Activated CD4-positive, alpha-beta T cell treated with anti-CD3 and anti-CD28 coated beads for 1 hour (primary cell): ENCODE measurements around the gene SPACA6.

Experiments used
- DNase-seq: peaks from one replicate; pipeline ENCODE4 v3.0.0-alpha.2; 2020

SPACA6 gene

DNA sequence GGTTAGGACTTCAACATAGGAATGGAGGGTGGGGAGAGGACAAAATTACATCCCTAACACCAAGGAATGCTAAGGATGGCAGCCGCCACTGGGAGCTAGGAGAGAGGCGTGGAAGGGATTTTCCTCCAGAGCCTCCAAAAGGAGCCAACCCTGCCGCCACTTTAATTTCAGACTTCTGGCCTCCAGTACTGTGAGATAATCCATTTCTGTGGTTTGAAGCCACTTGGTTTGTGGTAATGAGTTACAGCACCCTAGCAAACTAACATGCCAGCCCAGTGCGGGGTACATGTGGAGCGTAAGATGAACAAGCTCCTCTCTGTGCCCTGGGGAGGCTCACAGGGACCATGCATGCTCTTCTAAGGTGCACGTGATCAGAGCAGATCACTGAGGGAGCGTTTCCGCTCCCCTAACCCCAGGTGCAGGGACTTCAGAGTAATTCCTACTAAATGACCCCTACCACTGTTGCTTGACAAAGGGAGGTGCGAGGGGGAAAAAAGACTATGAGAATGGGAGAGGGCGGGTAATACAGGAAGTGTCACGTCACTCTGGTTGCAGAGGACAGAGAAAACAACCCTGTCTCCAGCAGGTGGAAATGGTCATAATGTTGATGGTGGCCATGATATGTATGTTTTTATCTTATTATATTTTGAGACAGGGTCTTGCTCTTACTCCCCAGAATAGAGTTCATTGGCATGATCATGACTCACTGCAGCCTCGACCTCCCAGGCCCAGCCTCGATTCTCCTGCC is 46.5 kb downstream of the SPACA6 start:
- no peak for DNase-seq

DNA sequence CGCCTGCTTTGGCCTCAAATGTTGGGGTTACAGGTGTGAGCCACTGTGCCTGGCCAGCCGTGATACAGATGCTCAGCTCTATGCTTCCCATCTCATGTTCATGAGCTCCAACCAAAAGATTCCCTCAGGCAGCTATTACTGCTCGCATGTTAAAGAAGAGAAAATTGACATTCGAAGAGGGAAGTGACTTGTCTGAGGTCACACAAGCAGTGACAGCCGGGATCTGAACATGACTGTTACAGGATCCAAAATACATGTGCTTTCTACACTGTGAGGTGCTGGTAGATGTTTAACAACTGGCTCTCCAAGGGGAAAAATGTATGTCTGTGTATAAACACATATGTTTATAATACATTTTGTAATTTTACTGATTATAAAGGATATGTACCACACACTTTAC is 47.2 kb downstream of the SPACA6 start:
- DNase-seq = no peak

DNA sequence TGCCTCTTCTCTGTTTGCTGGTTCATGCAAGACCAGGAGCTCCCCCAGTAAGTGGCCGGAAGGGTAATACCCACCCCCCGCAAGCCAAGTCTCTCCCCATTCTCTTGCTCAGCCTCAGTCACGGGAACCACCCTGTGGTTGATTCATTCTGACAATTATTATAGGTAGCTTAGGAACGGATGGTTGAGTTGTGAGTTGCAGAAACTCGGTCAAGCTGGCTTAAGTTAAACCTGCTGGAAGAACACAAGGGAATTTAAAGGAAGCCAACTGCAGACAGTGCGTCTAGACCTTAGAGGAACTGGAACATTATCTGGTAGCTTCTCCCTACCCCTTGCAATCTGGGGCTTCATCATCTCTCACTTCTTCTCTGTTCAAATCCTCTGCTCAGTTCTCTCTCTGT is 49.7 kb downstream of the SPACA6 start:
- DNase-seq = no peak

DNA sequence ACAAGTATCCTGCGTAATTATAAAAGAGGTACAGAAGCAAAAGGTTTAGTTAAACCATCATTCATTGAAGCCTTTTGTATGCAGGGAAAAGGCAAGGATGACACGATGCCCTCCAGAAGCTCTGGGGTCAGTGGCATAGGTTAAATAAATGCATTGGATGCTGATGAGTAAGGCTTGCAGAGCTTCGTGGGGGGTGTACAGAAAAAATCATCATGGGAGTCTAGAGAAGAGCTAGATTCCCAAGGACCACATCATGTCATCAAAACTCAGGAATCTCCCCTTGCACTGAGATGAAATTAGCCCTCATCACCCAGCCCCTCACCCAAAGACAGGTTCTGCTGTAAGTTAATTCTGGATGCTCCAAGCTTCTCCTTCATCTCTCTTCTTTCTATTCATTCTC is 50.3 kb downstream of the SPACA6 start:
- no peak for DNase-seq

DNA sequence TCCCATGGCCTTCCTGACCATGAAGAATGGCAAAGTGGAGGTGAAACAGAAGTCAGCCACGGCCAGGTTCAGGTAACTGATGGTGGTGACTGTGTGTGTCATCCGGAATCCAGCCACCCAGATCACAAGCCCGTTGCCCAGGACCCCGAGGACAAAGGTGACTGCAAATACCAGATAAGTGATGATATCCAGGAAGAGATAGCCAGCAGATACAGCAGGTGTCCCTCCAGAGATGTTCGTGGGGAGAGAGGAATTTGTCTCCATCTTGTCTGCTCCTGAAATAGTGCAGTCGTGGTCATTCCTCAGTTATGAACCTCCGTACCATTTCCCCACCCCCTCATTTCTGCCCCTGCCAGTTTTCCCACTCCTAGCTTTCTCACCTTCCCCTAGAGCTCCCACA is 53.6 kb downstream of the SPACA6 start:
- DNase-seq = no peak

DNA sequence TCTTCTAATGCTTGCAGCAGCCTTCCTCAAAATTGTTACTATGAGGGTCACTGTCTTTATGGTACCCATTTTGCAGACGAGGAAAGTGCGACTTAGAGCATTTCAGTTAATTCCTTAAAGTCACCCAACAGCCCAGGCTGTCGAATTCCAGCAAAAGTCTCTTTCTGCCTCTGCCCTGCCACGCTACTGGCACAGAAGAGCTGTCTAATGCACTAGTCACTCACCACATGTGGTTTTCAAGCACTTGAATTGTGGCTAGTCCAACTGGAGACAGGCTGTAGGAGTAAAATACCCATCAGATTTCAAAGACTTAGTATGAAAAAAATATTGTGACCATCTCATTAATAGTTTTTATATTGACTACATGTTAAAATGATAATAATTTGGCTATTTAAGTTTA is 56.8 kb downstream of the SPACA6 start:
- DNase-seq = no peak

DNA sequence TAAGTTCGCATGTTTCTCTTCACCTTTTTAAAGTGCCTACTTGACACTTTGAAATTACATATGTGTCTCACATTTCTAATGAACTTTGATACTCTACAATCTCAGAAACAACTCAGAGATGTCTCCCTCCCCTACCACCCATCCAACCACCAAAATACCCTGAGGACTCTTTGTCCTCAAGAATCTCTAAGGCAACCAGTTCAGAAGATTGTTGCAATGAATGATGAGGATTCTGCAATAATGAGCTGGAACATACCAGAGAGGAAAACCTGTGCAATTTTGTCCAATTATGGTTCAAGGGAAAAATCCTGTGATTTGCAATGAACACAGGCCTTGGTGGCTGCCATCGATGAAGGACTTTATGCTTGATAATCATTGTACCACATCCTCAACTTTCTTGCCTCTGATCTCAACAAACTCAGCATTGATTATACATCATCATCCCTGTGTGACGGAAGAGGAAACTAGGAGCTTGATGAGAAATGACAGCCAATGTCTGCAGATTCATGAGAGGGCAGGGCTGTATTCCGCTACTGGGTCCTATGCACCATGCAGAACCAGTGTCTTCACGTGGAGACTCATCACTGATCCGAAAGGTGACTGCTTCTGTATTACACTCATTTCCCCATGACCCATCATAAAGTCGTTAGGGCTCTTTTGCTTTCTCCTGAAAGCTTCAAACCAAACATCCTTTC is 57.4 kb downstream of the SPACA6 start:
- DNase-seq = no peak

DNA sequence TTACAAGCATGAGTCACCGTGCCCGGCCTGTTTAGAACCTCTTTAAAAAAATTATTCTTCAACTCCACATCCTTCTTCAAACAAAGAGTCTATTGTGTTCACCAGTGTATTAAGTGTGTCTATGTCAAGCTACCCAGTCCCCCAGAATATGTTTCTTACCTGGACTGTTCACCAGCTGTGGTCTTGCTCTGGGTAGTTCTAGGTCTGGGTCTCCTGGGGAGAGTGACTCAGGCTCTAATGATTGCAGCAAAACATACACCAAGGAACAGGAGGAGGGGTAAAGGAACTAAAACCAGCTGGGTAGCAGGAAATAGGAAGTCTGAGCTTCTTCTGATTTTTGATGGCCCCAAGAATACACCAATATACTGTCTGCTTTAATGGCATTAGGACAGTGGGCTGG is 58.5 kb downstream of the SPACA6 start, which contains the start of gene FPR1:
Gene FPR1 (minus strand): TSS at position 224 of the 400 bp plus-strand sequence. CDS start 4,884 bp downstream, outside the sequence.
- DNase-seq = no peak

DNA sequence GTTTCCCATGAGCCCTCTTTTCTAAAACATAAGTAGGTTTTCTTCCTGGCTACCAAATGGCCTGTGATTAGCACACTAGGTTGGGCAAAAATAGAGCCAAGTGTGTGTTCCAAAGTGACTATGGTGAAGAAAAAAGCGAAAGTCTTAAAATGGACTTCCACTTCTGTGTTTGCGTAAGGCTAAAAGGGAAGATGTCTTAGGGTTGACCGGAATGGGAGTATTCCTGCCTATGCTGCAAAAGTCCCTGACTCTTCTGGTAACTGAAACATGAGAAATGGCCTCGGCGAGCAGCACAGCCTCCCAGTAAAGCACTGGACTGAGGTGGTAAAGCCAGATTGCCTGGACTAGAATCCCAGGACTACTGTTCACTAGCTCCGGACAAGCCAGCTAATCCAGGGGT is 61.0 kb downstream of the SPACA6 start:
- DNase-seq = no peak

DNA sequence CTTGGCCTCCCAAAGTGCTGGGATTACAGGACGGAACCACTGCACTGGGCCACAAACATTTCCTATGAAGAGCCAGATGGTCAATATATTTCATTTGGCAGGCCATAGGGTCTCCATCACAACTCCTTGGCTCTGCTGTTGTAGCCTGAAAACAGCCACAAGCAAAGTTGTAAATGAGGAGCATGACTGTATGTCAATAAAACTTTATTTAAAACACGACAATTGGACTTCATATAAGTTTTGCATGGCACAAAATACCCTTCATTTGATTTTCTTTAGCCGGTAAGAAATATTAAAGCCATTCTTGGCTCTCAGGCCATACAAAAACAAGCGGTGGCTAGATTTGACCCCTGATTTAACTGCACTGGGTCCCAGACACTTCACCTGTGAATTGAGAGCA is 61.6 kb downstream of the SPACA6 start:
- no peak for DNase-seq
